Transverse colon (tissue), 4 donors: ENCODE results near the gene GP1BA. TPM values are rescaled to one million over a fixed set of nuclear protein-coding genes. Genes with fewer than 3 reads are reported as not detected.
A peak's percentile ranks its signal among the peaks of the same experiment; 100 is the strongest.
"Not testable (repeated sequence)": the region's sequence is repeated elsewhere in the genome, so short reads cannot be mapped to it uniquely, and the experiment has no call there.

ENCODE experiments used
- DNase-seq: peaks from one replicate; pipeline ENCODE4 v3.0.0-alpha.2; 2019
- H3K27ac ChIP-seq, 4 donors: fragments of 200-600 bp; sonication (generic); 2 replicates each; pipeline ENCODE4 v1.5.1; 2016 to 2018; ENCODE audit warnings: inconsistent platforms in 4 of 4
- H3K27me3 ChIP-seq: fragments of 200-600 bp; sonication (generic); 2 replicates; pipeline ENCODE4 v1.5.1; 2017; ENCODE audit warnings: inconsistent platforms
- H3K36me3 ChIP-seq, 4 donors: fragments of 200-600 bp; sonication (generic); 2 replicates each; pipeline ENCODE4 v1.5.1; 2017 to 2019; ENCODE audit warnings: inconsistent platforms in 4 of 4
- H3K4me1 ChIP-seq, 4 donors: fragments of 200-600 bp; sonication (generic); 2 replicates each; pipeline ENCODE4 v1.5.1; 2017 to 2020; ENCODE audit warnings: inconsistent platforms in 4 of 4
- H3K4me3 ChIP-seq, 4 donors: fragments of 200-600 bp; sonication (generic); 1 replicate in 1 of 4; 2 replicates in 3 of 4; pipeline versions ENCODE4 v1.5.1 to v1.6.1; 2017 to 2019; ENCODE audit warnings: inconsistent platforms in 4 of 4
- H3K9me3 ChIP-seq, 2 donors: fragments of 200-600 bp; sonication (generic); 2 replicates each; pipeline ENCODE4 v1.5.1; 2017 to 2019; ENCODE audit warnings: inconsistent platforms in 2 of 2
- EP300 ChIP-seq: sonication (generic); formaldehyde crosslinking; IDR thresholded peaks from one replicate; pipeline ENCODE4 v1.6.1; 2017; ENCODE audit warnings: antibody characterized with exemption, low read depth
- POLR2A ChIP-seq: fragments of 450-650 bp; IDR thresholded peaks from one replicate; pipeline ENCODE4 v1.6.1; 2016; ENCODE audit warnings: antibody characterized with exemption, mild to moderate bottlenecking, moderate library complexity
- POLR2AphosphoS5 ChIP-seq, 3 donors: sonication (generic); formaldehyde crosslinking; IDR thresholded peaks; one replicate each; pipeline ENCODE4 v1.6.1; 2016; ENCODE audit warnings: antibody characterized with exemption in 3 of 3
- WGBS, 2 donors: methylation state at CpG; one replicate each; pipeline ENCODE4 v1.1.5; 2018; ENCODE audit warnings: low coverage in 1 of 2; 5-methylcytosine and 5-hydroxymethylcytosine counted together
- in situ Hi-C, 4 donors: fragments of 200-750 bp; cut with MboI; loops; one replicate each; pipeline versions ENCODE4 v1.15.0 to v1.15.1; 2017; ENCODE audit warnings: low sequenced_read_pairs in 3 of 4, low pct_ligation_motif_present in 1 of 4, low pct_unique_long_range_greater_than_20kb in 1 of 4
- intact Hi-C: fragments of 100-400 bp; cut with DNase I; formaldehyde crosslinking; loops from one replicate; pipeline ENCODE4 v1.15.1; 2023; ENCODE audit warnings: low total_unique reads
- total RNA-seq, 4 donors: library from RNA; depleted of rRNA; stranded (reverse); fragments of >200 nt; gene quantifications; one replicate each; pipeline ENCODE4 v1.1.0, GENCODE V29; 2016
- TF ChIP-seq, protein P1 (sequence below), 5 experiments: fragments of 200-600 bp in 3 of 5; fragments of 450-650 bp in 2 of 5; sonication (generic) in 3 of 5; IDR thresholded peaks; 1 replicate in 2 of 5; 2 replicates in 3 of 5; pipeline ENCODE4 v1.5.1; 2016 to 2017; ENCODE audit warnings: antibody characterized with exemption in 5 of 5, inconsistent platforms in 3 of 5, mild to moderate bottlenecking in 2 of 5, moderate library complexity in 1 of 5

GP1BA gene
- total RNA-seq, 4 donors from 2014 or later = not detected

DNA sequence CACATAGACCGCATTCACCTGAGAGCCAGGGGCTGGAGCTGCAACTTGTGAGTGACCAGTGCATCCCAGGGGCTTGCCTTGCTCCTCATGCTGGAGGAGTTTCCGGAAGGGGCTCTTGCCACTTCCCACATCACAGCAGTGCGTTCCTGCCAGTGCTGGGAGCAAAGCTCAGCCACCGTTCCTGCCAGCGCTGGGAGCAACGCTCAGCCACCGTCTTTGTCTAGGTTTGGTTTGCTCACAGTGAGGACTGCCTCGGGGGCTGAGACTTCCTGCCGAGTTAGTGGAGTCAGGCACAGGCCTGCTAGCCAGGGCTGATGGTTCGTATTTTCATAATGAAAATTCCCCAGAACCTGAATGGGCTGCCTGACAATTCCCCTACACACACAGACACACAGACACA, 23.8 kb upstream of the GP1BA start:
- in situ Hi-C loops = loop anchor here in 2 of 4 donors (25.0 kb wide), 1 partner anchor 154 kb away; no protein-coding TSS in a partner anchor
- H3K27ac ChIP-seq = peak overlapping the region in 2 of 4 donors; percentile 4 to 53

DNA sequence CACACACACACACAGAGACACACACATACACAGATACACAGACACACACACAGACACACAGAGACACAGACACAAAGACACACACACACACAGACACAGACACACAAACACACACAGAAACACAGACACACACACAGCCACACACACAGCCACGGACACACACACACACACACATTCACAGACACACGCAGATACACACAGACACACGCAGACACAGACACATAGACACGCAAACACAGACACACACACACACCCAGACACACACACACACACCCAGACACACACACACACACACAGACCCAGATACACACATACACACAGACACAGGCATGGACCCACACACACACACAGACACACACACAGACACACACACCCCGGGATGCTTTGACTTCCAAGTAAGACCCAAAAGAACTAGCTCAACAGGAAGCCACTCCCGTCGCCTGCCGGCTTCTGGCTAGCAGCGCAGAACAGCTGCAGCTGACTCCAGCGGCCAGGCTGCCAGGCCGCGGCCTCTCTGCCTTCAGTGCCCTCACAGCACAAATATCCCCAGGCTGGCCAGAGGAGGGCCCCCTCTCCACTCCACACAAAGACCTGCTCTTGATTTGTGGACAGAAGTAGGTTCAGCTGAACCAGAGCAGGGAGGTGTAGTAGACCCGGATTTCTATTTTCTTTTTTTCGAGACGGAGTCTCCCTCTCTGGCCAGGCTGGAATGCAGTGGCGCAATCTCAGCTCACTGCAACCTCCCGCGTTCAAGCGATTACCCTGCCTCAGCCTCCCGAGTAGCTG, 23.2 kb upstream of the GP1BA start:
- in situ Hi-C loops = loop anchor here in 2 of 4 donors (25.0 kb wide), 1 partner anchor 153 kb away; no protein-coding TSS in a partner anchor

More for the DNA sequence above, 23.8 kb upstream of the GP1BA start:
- DNase-seq = no peak
- H3K9me3 ChIP-seq = no peaks in the 10 kb centered on the region
- 71 to 83% methylated on average over 4 to 10 of the region's 10 CpGs for WGBS, 2 donors
- H3K4me3 ChIP-seq = no peak overlapping the region
- H3K4me1 ChIP-seq = peaks cover 3 to 12% (median 7%) of the 10 kb centered on the region in 4 donors
- no peaks in the 10 kb centered on the region for H3K27me3 ChIP-seq
- intact Hi-C loops = loop anchor here (5.0 kb wide), 1 partner anchor 154 kb away; no protein-coding TSS in a partner anchor
- H3K36me3 ChIP-seq = no peaks in the 10 kb centered on the region
- no peak for TF ChIP-seq POLR2A
- TF ChIP-seq, protein P1, sequence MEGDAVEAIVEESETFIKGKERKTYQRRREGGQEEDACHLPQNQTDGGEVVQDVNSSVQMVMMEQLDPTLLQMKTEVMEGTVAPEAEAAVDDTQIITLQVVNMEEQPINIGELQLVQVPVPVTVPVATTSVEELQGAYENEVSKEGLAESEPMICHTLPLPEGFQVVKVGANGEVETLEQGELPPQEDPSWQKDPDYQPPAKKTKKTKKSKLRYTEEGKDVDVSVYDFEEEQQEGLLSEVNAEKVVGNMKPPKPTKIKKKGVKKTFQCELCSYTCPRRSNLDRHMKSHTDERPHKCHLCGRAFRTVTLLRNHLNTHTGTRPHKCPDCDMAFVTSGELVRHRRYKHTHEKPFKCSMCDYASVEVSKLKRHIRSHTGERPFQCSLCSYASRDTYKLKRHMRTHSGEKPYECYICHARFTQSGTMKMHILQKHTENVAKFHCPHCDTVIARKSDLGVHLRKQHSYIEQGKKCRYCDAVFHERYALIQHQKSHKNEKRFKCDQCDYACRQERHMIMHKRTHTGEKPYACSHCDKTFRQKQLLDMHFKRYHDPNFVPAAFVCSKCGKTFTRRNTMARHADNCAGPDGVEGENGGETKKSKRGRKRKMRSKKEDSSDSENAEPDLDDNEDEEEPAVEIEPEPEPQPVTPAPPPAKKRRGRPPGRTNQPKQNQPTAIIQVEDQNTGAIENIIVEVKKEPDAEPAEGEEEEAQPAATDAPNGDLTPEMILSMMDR (IDR thresholded peaks at IDR 0.05) = no peak
- no peak for TF ChIP-seq POLR2AphosphoS5 (IDR thresholded peaks at IDR 0.05)
- TF ChIP-seq EP300 = no peak

DNA sequence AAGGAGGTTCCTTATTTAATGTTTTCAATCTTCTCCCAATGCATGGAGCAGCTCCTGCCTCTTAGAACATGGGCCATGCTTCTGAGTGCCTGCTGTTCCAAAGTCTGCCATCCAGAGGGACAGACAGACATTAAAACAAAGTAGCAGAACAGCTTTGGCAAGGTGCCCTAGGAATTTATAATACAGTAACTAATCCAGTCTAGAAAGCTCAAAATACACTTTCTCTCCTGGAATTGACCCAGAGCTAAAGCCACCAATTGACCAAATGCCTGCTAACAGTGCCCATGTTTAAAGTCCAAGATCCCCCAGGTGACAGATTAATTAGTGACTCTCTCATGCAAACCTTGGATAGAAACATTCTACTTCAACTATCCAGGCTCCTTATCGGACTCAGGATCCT, 18.1 kb upstream of the GP1BA start:
- WGBS, 2 donors = 38 to 53% methylated on average over 1 of the region's 1 CpG
- H3K27ac ChIP-seq = no peak overlapping the region
- H3K36me3 ChIP-seq = no peaks in the 10 kb centered on the region
- no peak for DNase-seq
- no peaks in the 10 kb centered on the region for H3K27me3 ChIP-seq
- H3K4me1 ChIP-seq = peaks cover 3 to 13% (median 10%) of the 10 kb centered on the region in 4 donors
- no peak overlapping the region for H3K4me3 ChIP-seq
- no peaks in the 10 kb centered on the region for H3K9me3 ChIP-seq
- in situ Hi-C loops = loop anchor here in 3 of 4 donors (5.0 to 25.0 kb wide), 4 partner anchors 61 to 151 kb away; partner anchors contain the start of gene CAMTA2 (in 1 of the 3)
- intact Hi-C loops = no loop called here
- no peak for TF ChIP-seq EP300
- TF ChIP-seq POLR2A = no peak
- no peak for TF ChIP-seq POLR2AphosphoS5 (IDR thresholded peaks at IDR 0.05)
- TF ChIP-seq, protein P1 (IDR thresholded peaks at IDR 0.05) = peak in 1 of 5 experiments; percentile 25

More for the DNA sequence above, 23.2 kb upstream of the GP1BA start:
- DNase-seq = peak; percentile 90
- no peaks in the 10 kb centered on the region for H3K36me3 ChIP-seq
- no peak overlapping the region for H3K4me3 ChIP-seq
- H3K27me3 ChIP-seq = no peaks in the 10 kb centered on the region
- no peaks in the 10 kb centered on the region for H3K9me3 ChIP-seq
- intact Hi-C loops = loop anchor here (5.0 kb wide), 1 partner anchor 153 kb away; no protein-coding TSS in a partner anchor
- 20 to 23% methylated on average over 2 to 20 of the region's 20 CpGs for WGBS, 2 donors
- peaks cover 3 to 11% (median 7%) of the 10 kb centered on the region in 4 donors for H3K4me1 ChIP-seq
- no peak for TF ChIP-seq EP300
- TF ChIP-seq POLR2AphosphoS5 (IDR thresholded peaks at IDR 0.05) = peak in 2 of 3 donors; percentile 20 to 46
- TF ChIP-seq, protein P1 (IDR thresholded peaks at IDR 0.05) = peak; percentile 79 to 96 (median 84)
- TF ChIP-seq POLR2A = no peak
- peak overlapping the region in 3 of 4 donors; percentile 4 to 53 (median 52) for H3K27ac ChIP-seq

DNA sequence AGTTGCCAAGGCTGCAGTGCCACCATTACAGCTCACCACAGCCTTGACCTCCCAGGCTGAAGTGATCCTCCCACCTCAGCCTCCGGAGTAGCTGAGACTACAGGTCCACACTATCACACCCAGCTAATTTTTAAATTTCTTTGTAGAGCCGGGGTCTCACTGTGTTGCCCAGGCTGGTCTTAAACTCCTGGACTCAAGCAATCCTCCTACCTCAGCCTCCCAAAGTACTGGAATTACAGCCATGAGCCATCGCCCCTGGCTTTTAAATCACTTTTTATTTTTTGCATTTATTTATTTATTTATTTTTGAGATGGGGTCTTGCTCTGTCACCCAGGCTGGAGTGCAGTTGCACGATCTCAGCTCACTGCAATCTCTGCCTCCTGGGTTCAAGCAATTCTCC, 17.5 kb upstream of the GP1BA start:
- H3K27me3 ChIP-seq, H3K36me3 ChIP-seq, DNase-seq, H3K4me1 ChIP-seq, H3K27ac ChIP-seq, H3K9me3 ChIP-seq, H3K4me3 ChIP-seq, intact Hi-C loops: not testable (repeated sequence)
- in situ Hi-C loops = loop anchor here in 3 of 4 donors (5.0 to 25.0 kb wide), 4 partner anchors 60 to 150 kb away; partner anchors contain the start of gene CAMTA2 (in 1 of the 3)
- WGBS, 2 donors = 76 to 80% methylated on average over 3 to 4 of the region's 4 CpGs
